Adrenal gland (tissue), 5 donors: Measurements from ENCODE around the gene EBNA1BP2.

Experiments used
- POLR2A ChIP-seq, 2 donors: fragments of 450-650 bp; IDR thresholded peaks; one replicate each; pipeline ENCODE4 v1.6.1; 2017; ENCODE audit warnings: antibody characterized with exemption in 2 of 2, mild to moderate bottlenecking in 2 of 2, moderate library complexity in 1 of 2
- TF ChIP-seq, protein P1 (sequence below), 6 experiments: fragments of 450-650 bp in 4 of 6; fragments of 200-600 bp in 2 of 6; sonication (generic) in 1 of 6; IDR thresholded peaks; 1 replicate in 5 of 6; 2 replicates in 1 of 6; pipeline versions ENCODE4 v1.5.1 to v1.8.0; 2016 to 2021; ENCODE audit warnings: antibody characterized with exemption in 6 of 6, mild to moderate bottlenecking in 2 of 6, moderate library complexity in 1 of 6
- donor health status: DM: no; HTN: no; CAD: no.

DNA sequence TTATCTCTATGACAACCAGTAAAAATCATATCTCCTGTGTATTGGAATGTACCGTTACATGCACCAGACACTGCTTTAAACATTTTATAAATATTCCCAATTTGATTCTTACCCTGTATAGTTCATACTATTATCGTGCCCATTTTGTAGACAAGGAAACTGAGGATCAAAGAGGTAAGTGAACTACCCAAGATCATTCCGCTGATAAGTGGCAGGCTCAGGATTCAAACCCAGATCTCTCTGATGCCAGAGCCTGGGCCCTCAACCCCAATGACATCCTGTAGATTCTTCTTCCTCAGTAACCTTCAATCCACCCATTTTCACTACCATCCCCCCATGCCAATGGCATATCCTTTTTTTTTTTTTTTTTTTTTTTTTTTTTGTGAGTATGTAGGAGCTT is 12.3 kb upstream of the EBNA1BP2 start:
- TF ChIP-seq, protein P1, sequence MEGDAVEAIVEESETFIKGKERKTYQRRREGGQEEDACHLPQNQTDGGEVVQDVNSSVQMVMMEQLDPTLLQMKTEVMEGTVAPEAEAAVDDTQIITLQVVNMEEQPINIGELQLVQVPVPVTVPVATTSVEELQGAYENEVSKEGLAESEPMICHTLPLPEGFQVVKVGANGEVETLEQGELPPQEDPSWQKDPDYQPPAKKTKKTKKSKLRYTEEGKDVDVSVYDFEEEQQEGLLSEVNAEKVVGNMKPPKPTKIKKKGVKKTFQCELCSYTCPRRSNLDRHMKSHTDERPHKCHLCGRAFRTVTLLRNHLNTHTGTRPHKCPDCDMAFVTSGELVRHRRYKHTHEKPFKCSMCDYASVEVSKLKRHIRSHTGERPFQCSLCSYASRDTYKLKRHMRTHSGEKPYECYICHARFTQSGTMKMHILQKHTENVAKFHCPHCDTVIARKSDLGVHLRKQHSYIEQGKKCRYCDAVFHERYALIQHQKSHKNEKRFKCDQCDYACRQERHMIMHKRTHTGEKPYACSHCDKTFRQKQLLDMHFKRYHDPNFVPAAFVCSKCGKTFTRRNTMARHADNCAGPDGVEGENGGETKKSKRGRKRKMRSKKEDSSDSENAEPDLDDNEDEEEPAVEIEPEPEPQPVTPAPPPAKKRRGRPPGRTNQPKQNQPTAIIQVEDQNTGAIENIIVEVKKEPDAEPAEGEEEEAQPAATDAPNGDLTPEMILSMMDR (IDR thresholded peaks at IDR 0.05), result no peak
- no peak for TF ChIP-seq POLR2A (IDR thresholded peaks at IDR 0.05)
